COLO829 (cell line): ENCODE data around the gene KIFC1.
"Not testable (repeated sequence)": the region's sequence is repeated elsewhere in the genome, so short reads cannot be mapped to it uniquely, and the experiment has no call there.

Experiments
- DNase-seq: peaks from one replicate; pipeline ENCODE4 v3.0.0; 2012; ENCODE audit warnings: low spot score

KIFC1 gene

GRCh38 chr6:33373960-33374910 lies 17.4 kb upstream of the KIFC1 start:
- DNase-seq, result no peak

- no peak for DNase-seq
Observed at GRCh38 chr6:33375143-33375671, 16.4 kb upstream of the KIFC1 start.

GRCh38 chr6:33377171-33377570 lies 14.5 kb upstream of the KIFC1 start:
- no peak for DNase-seq

GRCh38 chr6:33379184-33379583 lies 12.4 kb upstream of the KIFC1 start:
- not testable (repeated sequence) for DNase-seq

GRCh38 chr6:33380272-33380981 lies 11.2 kb upstream of the KIFC1 start:
- DNase-seq, result no peak

- DNase-seq, result no peak
Observed at GRCh38 chr6:33383427-33384185, 8.0 kb upstream of the KIFC1 start.

GRCh38 chr6:33384581-33385020 lies 7.0 kb upstream of the KIFC1 start:
- peak; percentile 60 for DNase-seq

GRCh38 chr6:33390173-33390572 lies 1.4 kb upstream of the KIFC1 start:
- no peak for DNase-seq

GRCh38 chr6:33390767-33391277 lies 801 bp upstream of the KIFC1 start:
- no peak for DNase-seq

GRCh38 chr6:33391922-33392594 lies 435 bp downstream of the KIFC1 start:
- DNase-seq, result no peak

GRCh38 chr6:33392595-33392948 lies 949 bp downstream of the KIFC1 start:
- no peak for DNase-seq

- DNase-seq, result no peak
Observed at GRCh38 chr6:33392979-33393378, 1.4 kb downstream of the KIFC1 start.

GRCh38 chr6:33397541-33397940 lies 5.9 kb downstream of the KIFC1 start:
- no peak for DNase-seq

GRCh38 chr6:33398601-33399000 lies 7.0 kb downstream of the KIFC1 start:
- DNase-seq, result not testable (repeated sequence)

GRCh38 chr6:33399881-33400280 lies 8.3 kb downstream of the KIFC1 start:
- DNase-seq, result not testable (repeated sequence)

- DNase-seq, result no peak
Observed at GRCh38 chr6:33404884-33405283, 13.3 kb downstream of the KIFC1 start.

- DNase-seq, result no peak
Observed at GRCh38 chr6:33405386-33405940, 13.8 kb downstream of the KIFC1 start.

GRCh38 chr6:33406126-33406525 lies 14.5 kb downstream of the KIFC1 start:
- no peak for DNase-seq

GRCh38 chr6:33407132-33407718 lies 15.6 kb downstream of the KIFC1 start:
- no peak for DNase-seq

- DNase-seq, result peak; percentile 100
Observed at GRCh38 chr6:33410050-33410710, 18.6 kb downstream of the KIFC1 start.
